Measurements from ENCODE around the gene UTP4. TPM values are rescaled to one million over a fixed set of nuclear protein-coding genes. Genes with fewer than 3 reads are reported as not detected.

The UTP4 gene
- polyA plus RNA-seq, 1 donor from 2014 or later: 18.5 TPM

GRCh38 chr16:69111216-69111875 is 21.1 kb upstream of the UTP4 start:
- Histone ChIP-seq H3K27ac (ENCODE audit: low read length) (no peak overlapping the region), H4K20me1 (ENCODE audit: insufficient read depth) (no peaks in the 10 kb centered on the region), H3K79me2 (replicated peaks; ENCODE audit: insufficient read depth, low read length) (peaks cover 45% of the 10 kb centered on the region), H3K36me3 (ENCODE audit: insufficient read depth, low read length) (peaks cover 9% of the 10 kb centered on the region), H3K9ac (ENCODE audit: low read length) (no peak overlapping the region), H3K4me2 (ENCODE audit: low read length) (no peak overlapping the region), H3K4me3 (ENCODE audit: low read length) (peak overlapping the region; percentile 10), H2AFZ (ENCODE audit: low read depth, low read length) (no peak overlapping the region), H3K9me3 (ENCODE audit: low read length) (no peaks in the 10 kb centered on the region), H3K9me2 (ENCODE audit: insufficient read depth, low read length) (no peaks in the 10 kb centered on the region), H3F3A (ENCODE audit: insufficient read depth, low read length, poor library complexity, severe bottlenecking) (peaks cover 3% of the 10 kb centered on the region), H3K27me3 (ENCODE audit: insufficient read depth, low read depth, low read length) (no peaks in the 10 kb centered on the region)
- no peak for TF ChIP-seq TAF1 (IDR thresholded peaks at IDR 0.05; ENCODE audit: low read depth)
- TF ChIP-seq EP300 (conservative IDR thresholded peaks at IDR 0.05; ENCODE audit: poor library complexity, severe bottlenecking): no peak
- TF ChIP-seq RAD21 (conservative IDR thresholded peaks at IDR 0.05): no peak
- TF ChIP-seq MXI1 (conservative IDR thresholded peaks at IDR 0.05; ENCODE audit: poor library complexity, severe bottlenecking): no peak
- TF ChIP-seq EZH2 (IDR thresholded peaks at IDR 0.05; ENCODE audit: borderline replicate concordance, insufficient read depth, low read length, poor library complexity, severe bottlenecking): no peak
- no peak for TF ChIP-seq SMC3 (conservative IDR thresholded peaks at IDR 0.05; ENCODE audit: poor library complexity)
- TF ChIP-seq POLR2AphosphoS5 (IDR thresholded peaks at IDR 0.05): no peak
- no peak for TF ChIP-seq CTCF (IDR thresholded peaks at IDR 0.05; ENCODE audit: poor library complexity, severe bottlenecking)
- TF ChIP-seq REST (IDR thresholded peaks at IDR 0.05; ENCODE audit: borderline replicate concordance): no peak

- peak overlapping the region; percentile 10 for H3K4me3 ChIP-seq (ENCODE audit: low read length)
Measured at GRCh38 chr16:69111876-69112230, 20.6 kb upstream of the UTP4 start.

More at GRCh38 chr16:69111876-69112230, 20.6 kb upstream of the UTP4 start:
- no peaks in the 10 kb centered on the region for H3K27me3 ChIP-seq (ENCODE audit: insufficient read depth, low read depth, low read length)
- no peak overlapping the region for H2AFZ ChIP-seq (ENCODE audit: low read depth, low read length)
- no peaks in the 10 kb centered on the region for H4K20me1 ChIP-seq (ENCODE audit: insufficient read depth)
- no peak overlapping the region for H3K9ac ChIP-seq (ENCODE audit: low read length)
- no peaks in the 10 kb centered on the region for H3K9me3 ChIP-seq (ENCODE audit: low read length)
- H3K27ac ChIP-seq (ENCODE audit: low read length): no peak overlapping the region
- peaks cover 3% of the 10 kb centered on the region for H3F3A ChIP-seq (ENCODE audit: insufficient read depth, low read length, poor library complexity, severe bottlenecking)
- H3K4me2 ChIP-seq (ENCODE audit: low read length): no peak overlapping the region
- H3K9me2 ChIP-seq (ENCODE audit: insufficient read depth, low read length): no peaks in the 10 kb centered on the region
- peaks cover 9% of the 10 kb centered on the region for H3K36me3 ChIP-seq (ENCODE audit: insufficient read depth, low read length)
- TF ChIP-seq SMC3 (conservative IDR thresholded peaks at IDR 0.05; ENCODE audit: poor library complexity): no peak
- TF ChIP-seq EZH2 (IDR thresholded peaks at IDR 0.05; ENCODE audit: borderline replicate concordance, insufficient read depth, low read length, poor library complexity, severe bottlenecking): no peak
- TF ChIP-seq EP300 (conservative IDR thresholded peaks at IDR 0.05; ENCODE audit: poor library complexity, severe bottlenecking): no peak
- TF ChIP-seq TAF1 (IDR thresholded peaks at IDR 0.05; ENCODE audit: low read depth): no peak
- TF ChIP-seq REST (IDR thresholded peaks at IDR 0.05; ENCODE audit: borderline replicate concordance): no peak
- TF ChIP-seq CTCF (IDR thresholded peaks at IDR 0.05; ENCODE audit: poor library complexity, severe bottlenecking): no peak
- no peak for TF ChIP-seq MXI1 (conservative IDR thresholded peaks at IDR 0.05; ENCODE audit: poor library complexity, severe bottlenecking)
- no peak for TF ChIP-seq RAD21 (conservative IDR thresholded peaks at IDR 0.05)
- TF ChIP-seq POLR2AphosphoS5 (IDR thresholded peaks at IDR 0.05): no peak
- H3K79me2 ChIP-seq (replicated peaks; ENCODE audit: insufficient read depth, low read length): peaks cover 42% of the 10 kb centered on the region
